A549 (cell line): Measurements from ENCODE around the gene GINS3. TPM values are rescaled to one million over a fixed set of nuclear protein-coding genes. Genes with fewer than 3 reads are reported as not detected.

Experiments
- ATAC-seq, 2 experiments: fragments of 200-7000 bp in 1 of 2; fragments of >200 bp in 1 of 2; cut with Nextera tagmentation in 1 of 2; cut with Tn5 transposase in 1 of 2; 3 replicates each; pipeline versions ENCODE4 v1.8.0 to v1.9.1; 2018 to 2020; ENCODE audit warnings: mild to moderate bottlenecking in 1 of 2, moderate library complexity in 1 of 2
- CTCF ChIA-PET: fragments of 300-600 bp; sonication (Branson Sonifier 250); formaldehyde crosslinking; extraction: SDS; loops from one replicate; lab custom pipeline; 2021; ENCODE audit warnings: antibody characterized with exemption, inconsistent platforms; lab: Yijun Ruan, JAX
- POLR2A ChIA-PET: fragments of 350-600 bp; formaldehyde crosslinking; extraction: SDS; loops from one replicate; lab custom pipeline; 2021; ENCODE audit warnings: antibody characterized with exemption, inconsistent platforms; lab: Yijun Ruan, JAX
- DNase-seq, 2 experiments: peaks; one replicate each; pipeline versions ENCODE4 v3.0.0 to v3.0.0-alpha.2; 2011 to 2016; ENCODE audit warnings: low read depth in 1 of 2, low spot score in 1 of 2
- FAIRE-seq: peaks from 2 replicates; lab custom pipeline; 2011; peaks lifted over from hg19 to GRCh38; lab: Jason Lieb, UNC
- H3K27ac ChIP-seq, 2 experiments: fragments of >200 bp; sonication (Bioruptor Twin); formaldehyde crosslinking; 3 replicates each; pipeline ENCODE4 v1.5.1; 2016 to 2017
- H3K4me1 ChIP-seq: fragments of >200 bp; sonication (Bioruptor Twin); formaldehyde crosslinking; 3 replicates; pipeline ENCODE4 v1.6.1; 2016
- H3K4me2 ChIP-seq: fragments of >200 bp; sonication (Bioruptor Twin); formaldehyde crosslinking; 3 replicates; pipeline ENCODE4 v1.6.1; 2016
- H3K4me3 ChIP-seq: fragments of >200 bp; sonication (Bioruptor Twin); formaldehyde crosslinking; 3 replicates; pipeline ENCODE4 v1.5.1; 2016
- H3K9me3 ChIP-seq: fragments of >200 bp; sonication (Bioruptor Twin); formaldehyde crosslinking; 3 replicates; pipeline ENCODE4 v1.6.1; 2016
- BHLHE40 ChIP-seq: IDR thresholded peaks from 2 replicates; pipeline ENCODE4 v1.6.1; 2012; ENCODE audit warnings: low read depth, low read length, inconsistent platforms
- CBX2 ChIP-seq: fragments of 200-600 bp; sonication (generic); IDR thresholded peaks from 2 replicates; pipeline ENCODE4 v1.6.1; 2016; ENCODE audit warnings: low read depth, mild to moderate bottlenecking, borderline replicate concordance
- CBX8 ChIP-seq: fragments of 200-600 bp; sonication (generic); IDR thresholded peaks from 2 replicates; pipeline ENCODE4 v1.6.1; 2016
- CEBPB ChIP-seq, 2 experiments: fragments of >200 bp in 1 of 2; sonication (Bioruptor Twin) in 1 of 2; formaldehyde crosslinking in 1 of 2; IDR thresholded peaks; 2 replicates each; pipeline ENCODE4 v1.6.1; 2012 to 2016
- EHF ChIP-seq: fragments of 250-450 bp; sonication (Bioruptor Pico); IDR thresholded peaks from 2 replicates; pipeline ENCODE4 v1.5.0; 2020; ENCODE audit warnings: mild to moderate bottlenecking
- EHMT2 ChIP-seq: fragments of 200-600 bp; sonication (generic); IDR thresholded peaks from 2 replicates; pipeline ENCODE4 v1.6.1; 2016; ENCODE audit warnings: antibody characterized with exemption, low read depth, mild to moderate bottlenecking, moderate library complexity
- ESRRA ChIP-seq: fragments of 150-350 bp; IDR thresholded peaks from 2 replicates; pipeline ENCODE4 v1.6.1; 2014; ENCODE audit warnings: mild to moderate bottlenecking, low read length, borderline replicate concordance
- FOSB ChIP-seq: fragments of 250-450 bp; sonication (Bioruptor Pico); IDR thresholded peaks from 2 replicates; pipeline ENCODE4 v1.5.0; 2020; ENCODE audit warnings: mild to moderate bottlenecking, moderate library complexity
- FOXS1 ChIP-seq: fragments of 250-450 bp; sonication (Bioruptor Pico); IDR thresholded peaks from 2 replicates; pipeline ENCODE4 v1.5.0; 2020; ENCODE audit warnings: mild to moderate bottlenecking, moderate library complexity
- GATA3 ChIP-seq: IDR thresholded peaks from 2 replicates; pipeline ENCODE4 v1.6.1; 2012; ENCODE audit warnings: borderline replicate concordance
- KDM1A ChIP-seq: fragments of 200-600 bp; sonication (generic); IDR thresholded peaks from 2 replicates; pipeline ENCODE4 v1.6.1; 2016; ENCODE audit warnings: low read depth, mild to moderate bottlenecking
- MAFK ChIP-seq: fragments of 450-650 bp; IDR thresholded peaks from 2 replicates; pipeline ENCODE4 v1.6.1; 2014; ENCODE audit not compliant: partially characterized antibody
- NFE2L2 ChIP-seq: fragments of 150-350 bp; conservative IDR thresholded peaks from 2 replicates; pipeline ENCODE4 v1.6.1; 2014; ENCODE audit warnings: low read length
- NPAS2 ChIP-seq: fragments of 250-450 bp; sonication (Bioruptor Pico); IDR thresholded peaks from 2 replicates; pipeline ENCODE4 v1.8.0; 2022; ENCODE audit warnings: mild to moderate bottlenecking, moderate library complexity, borderline replicate concordance
- POLR2AphosphoS2 ChIP-seq: conservative IDR thresholded peaks from 2 replicates; pipeline ENCODE4 v1.6.1; 2012; ENCODE audit warnings: low read length, improper control_type of control experiment, inconsistent platforms
- RNF2 ChIP-seq: fragments of 200-600 bp; sonication (generic); IDR thresholded peaks from 2 replicates; pipeline ENCODE4 v1.6.1; 2016; ENCODE audit warnings: low read depth, mild to moderate bottlenecking, antibody characterized with exemption, moderate library complexity, borderline replicate concordance
- SREBF2 ChIP-seq: fragments of 450-650 bp; IDR thresholded peaks from 2 replicates; pipeline ENCODE4 v1.6.1; 2014; ENCODE audit warnings: mild to moderate bottlenecking, moderate library complexity
- TFCP2L1 ChIP-seq: fragments of 250-450 bp; sonication (Bioruptor Pico); IDR thresholded peaks from 2 replicates; pipeline ENCODE4 v1.5.0; 2021; ENCODE audit warnings: mild to moderate bottlenecking
- ZC3H11A ChIP-seq: fragments of 450-650 bp; IDR thresholded peaks from 2 replicates; pipeline ENCODE4 v1.6.1; 2014; ENCODE audit warnings: antibody characterized with exemption, mild to moderate bottlenecking
- ZSCAN20 ChIP-seq: fragments of 250-450 bp; sonication (Bioruptor Pico); IDR thresholded peaks from 2 replicates; pipeline ENCODE4 v1.8.0; 2022; ENCODE audit warnings: mild to moderate bottlenecking, moderate library complexity
- WGBS: methylation state at CpG from one replicate; pipeline ENCODE4 v1.1.6; 2017; ENCODE audit errors: missing lambda C conversion rate; 5-methylcytosine and 5-hydroxymethylcytosine counted together
- polyA plus RNA-seq, 4 experiments: library from polyadenylated mRNA; depleted of rRNA in 3 of 4; stranded (reverse); fragments of >200 nt; fragmentation: RNase III in 1 of 4; extraction: RNeasy Plus Mini Kit Qiagen cat#74134 plus additional on column Dnase treatment in 1 of 4; gene quantifications; 2 replicates in 3 of 4; 3 replicates in 1 of 4; pipeline ENCODE4 v1.2.3, GENCODE V29; 2011 to 2017
- TF ChIP-seq, protein P1 (sequence below): IDR thresholded peaks from 2 replicates; pipeline ENCODE4 v1.6.1; 2012
- TF ChIP-seq, protein P2 (sequence below): fragments of 250-450 bp; sonication (Bioruptor Pico); IDR thresholded peaks from 2 replicates; pipeline ENCODE4 v1.5.0; 2021; ENCODE audit warnings: mild to moderate bottlenecking, moderate library complexity, borderline replicate concordance
- TF ChIP-seq, protein P3 (sequence below): fragments of 450-650 bp; IDR thresholded peaks from 2 replicates; pipeline ENCODE4 v1.6.1; 2014; ENCODE audit warnings: antibody characterized with exemption

GINS3 gene
- polyA plus RNA-seq, 2 of the 4 experiments (the other 2 are of a cell fraction): 19.7 to 21.0 TPM

DNA sequence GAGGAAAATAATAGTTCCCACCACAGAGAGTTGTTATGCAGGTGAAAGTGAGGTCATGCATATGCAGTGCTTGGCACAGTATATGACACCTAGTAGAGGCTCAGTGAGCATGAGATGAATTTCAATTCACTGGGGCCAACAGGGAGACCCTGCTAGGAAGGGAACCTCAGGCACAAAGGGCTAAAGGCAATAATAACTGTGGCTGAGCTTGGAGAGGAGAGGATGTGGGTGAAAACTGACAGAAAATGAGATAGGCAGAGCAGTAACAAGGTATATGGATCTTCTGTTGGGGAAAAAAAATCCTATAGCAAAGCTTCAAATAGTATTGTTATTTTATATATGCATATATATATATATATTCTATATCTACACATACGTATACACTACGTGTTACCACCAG is 25.0 kb upstream of the GINS3 start:
- FAIRE-seq (no peak), DNase-seq (no peak), ATAC-seq (no peak)
- ChIA-PET CTCF (interaction anchor here (1.1 to 4.0 kb wide), 3 partner anchors 18 to 121 kb away, joined by 4 to 26 read pairs (median 6); no protein-coding TSS in a partner anchor), POLR2A (no interaction called here)
- no peak for TF ChIP-seq FOSB (CRISPR knock-in tag)
- no peak for TF ChIP-seq EHF (CRISPR knock-in tag)
- no peak for TF ChIP-seq POLR2AphosphoS2
- TF ChIP-seq NPAS2 (CRISPR knock-in tag): no peak
- TF ChIP-seq ZSCAN20 (CRISPR knock-in tag): no peak
- peaks cover 3% of the 10 kb centered on the region; the same call in 1 of the 3 replicates for H3K4me1 ChIP-seq
- 78% methylated on average over 2 of the region's 2 CpGs for WGBS
- H3K27ac ChIP-seq: no peak overlapping the region
- peaks cover 3% of the 10 kb centered on the region; the same call in 2 of the 3 replicates for H3K9me3 ChIP-seq
- H3K4me2 ChIP-seq: no peak overlapping the region
- H3K4me3 ChIP-seq: no peak overlapping the region

DNA sequence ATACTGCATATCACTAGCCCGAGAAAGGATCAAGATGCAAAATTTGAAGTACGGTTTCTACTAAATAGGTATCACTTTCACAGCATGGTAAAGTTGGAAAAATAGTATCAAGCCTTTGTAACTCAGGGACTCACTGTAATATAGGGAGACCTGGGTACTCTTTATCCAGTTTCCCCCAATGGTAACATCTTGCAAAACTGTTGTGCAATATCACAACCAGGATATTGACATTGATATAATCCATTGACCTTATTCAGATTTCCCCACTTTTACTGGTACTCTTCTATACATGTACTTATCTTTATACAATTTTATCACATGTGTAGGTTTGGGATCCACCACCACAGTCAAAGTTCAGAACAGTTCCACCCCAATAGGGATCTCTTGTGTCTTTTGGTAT is 20.4 kb upstream of the GINS3 start:
- peaks cover 3% of the 10 kb centered on the region; the same call in 2 of the 3 replicates for H3K9me3 ChIP-seq
- FAIRE-seq (no peak), DNase-seq (no peak), ATAC-seq (no peak)
- TF ChIP-seq GATA3 (no peak), CEBPB (IDR thresholded peaks at IDR 0.05) (peak in 1 of 2 experiments; percentile 26; a peak in 1 of 4 replicates)
- no peak overlapping the region for H3K4me3 ChIP-seq
- H3K4me1 ChIP-seq: no peaks in the 10 kb centered on the region
- ChIA-PET CTCF (no interaction called here), POLR2A (no interaction called here)
- WGBS: 18% methylated on average over 2 of the region's 2 CpGs
- H3K27ac ChIP-seq: no peak overlapping the region
- H3K4me2 ChIP-seq: no peak overlapping the region

DNA sequence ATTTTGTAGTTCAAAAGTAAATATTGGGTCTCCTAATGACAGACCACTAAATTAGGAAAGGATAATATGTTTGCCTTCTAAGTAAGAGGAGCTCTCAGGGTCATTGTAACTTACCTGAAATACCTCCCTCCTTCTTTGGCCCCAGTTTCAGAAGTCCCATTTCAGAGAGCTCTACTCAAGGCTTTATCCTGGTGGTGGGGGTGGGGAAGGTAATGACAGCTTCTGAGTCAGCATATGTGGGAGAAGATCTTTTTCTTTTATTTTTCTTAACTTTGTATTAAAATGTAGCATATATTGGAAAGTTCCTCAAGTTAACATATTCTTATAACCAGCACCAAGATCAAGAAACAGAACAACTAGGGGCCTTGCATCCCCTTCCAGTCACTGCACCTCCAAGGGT is 16.9 kb upstream of the GINS3 start:
- TF ChIP-seq CBX2 (no peak), RNF2 (no peak), EHMT2 (no peak), TFCP2L1 (CRISPR knock-in tag) (no peak), MAFK (no peak), ESRRA (no peak), GATA3 (no peak), POLR2AphosphoS2 (no peak), KDM1A (no peak), ZSCAN20 (CRISPR knock-in tag) (no peak), BHLHE40 (no peak), NFE2L2 (no peak), FOSB (CRISPR knock-in tag) (no peak), FOXS1 (CRISPR knock-in tag) (no peak), ZC3H11A (no peak), SREBF2 (no peak), CBX8 (no peak)
- TF ChIP-seq, protein P1, sequence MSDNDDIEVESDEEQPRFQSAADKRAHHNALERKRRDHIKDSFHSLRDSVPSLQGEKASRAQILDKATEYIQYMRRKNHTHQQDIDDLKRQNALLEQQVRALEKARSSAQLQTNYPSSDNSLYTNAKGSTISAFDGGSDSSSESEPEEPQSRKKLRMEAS: no peak
- TF ChIP-seq, protein P2, sequence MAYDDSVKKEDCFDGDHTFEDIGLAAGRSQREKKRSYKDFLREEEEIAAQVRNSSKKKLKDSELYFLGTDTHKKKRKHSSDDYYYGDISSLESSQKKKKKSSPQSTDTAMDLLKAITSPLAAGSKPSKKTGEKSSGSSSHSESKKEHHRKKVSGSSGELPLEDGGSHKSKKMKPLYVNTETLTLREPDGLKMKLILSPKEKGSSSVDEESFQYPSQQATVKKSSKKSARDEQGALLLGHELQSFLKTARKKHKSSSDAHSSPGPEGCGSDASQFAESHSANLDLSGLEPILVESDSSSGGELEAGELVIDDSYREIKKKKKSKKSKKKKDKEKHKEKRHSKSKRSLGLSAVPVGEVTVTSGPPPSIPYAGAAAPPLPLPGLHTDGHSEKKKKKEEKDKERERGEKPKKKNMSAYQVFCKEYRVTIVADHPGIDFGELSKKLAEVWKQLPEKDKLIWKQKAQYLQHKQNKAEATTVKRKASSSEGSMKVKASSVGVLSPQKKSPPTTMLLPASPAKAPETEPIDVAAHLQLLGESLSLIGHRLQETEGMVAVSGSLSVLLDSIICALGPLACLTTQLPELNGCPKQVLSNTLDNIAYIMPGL: no peak
- TF ChIP-seq, protein P3, sequence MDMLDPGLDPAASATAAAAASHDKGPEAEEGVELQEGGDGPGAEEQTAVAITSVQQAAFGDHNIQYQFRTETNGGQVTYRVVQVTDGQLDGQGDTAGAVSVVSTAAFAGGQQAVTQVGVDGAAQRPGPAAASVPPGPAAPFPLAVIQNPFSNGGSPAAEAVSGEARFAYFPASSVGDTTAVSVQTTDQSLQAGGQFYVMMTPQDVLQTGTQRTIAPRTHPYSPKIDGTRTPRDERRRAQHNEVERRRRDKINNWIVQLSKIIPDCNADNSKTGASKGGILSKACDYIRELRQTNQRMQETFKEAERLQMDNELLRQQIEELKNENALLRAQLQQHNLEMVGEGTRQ: no peak
- ATAC-seq (no peak), FAIRE-seq (no peak), DNase-seq (no peak)
- no peak overlapping the region for H3K4me3 ChIP-seq
- no peak overlapping the region for H3K4me2 ChIP-seq
- POLR2A ChIA-PET: no interaction called here
- no peak overlapping the region for H3K27ac ChIP-seq
- peaks cover 3% of the 10 kb centered on the region; the same call in 2 of the 3 replicates for H3K9me3 ChIP-seq
- no peaks in the 10 kb centered on the region for H3K4me1 ChIP-seq
- CTCF ChIA-PET: interaction anchor here (0.5 to 0.6 kb wide), 2 partner anchors 17 to 209 kb away, joined by 3 to 4 read pairs; partner anchors contain the start of gene GINS3
